Upper lobe of right lung (tissue), 1 donor: Measurements from ENCODE around the gene CENPA. TPM values are rescaled to one million over a fixed set of nuclear protein-coding genes. Genes with fewer than 3 reads are reported as not detected.
A peak's percentile ranks its signal among the peaks of the same experiment; 100 is the strongest.

ENCODE experiments used
- ATAC-seq: fragments of 200-7000 bp; cut with Tn5 transposase; one replicate; pipeline ENCODE4 v1.9.1; 2020; ENCODE audit warnings: mild to moderate bottlenecking, moderate library complexity
- DNase-seq: peaks from one replicate; pipeline ENCODE4 v3.0.0-alpha.2; 2020
- H3K27ac ChIP-seq: fragments of 200-600 bp; one replicate; pipeline ENCODE4 v1.8.0; 2022
- H3K27me3 ChIP-seq: fragments of 200-600 bp; one replicate; pipeline ENCODE4 v1.8.0; 2022; ENCODE audit warnings: mild to moderate bottlenecking
- H3K36me3 ChIP-seq: fragments of 200-600 bp; one replicate; pipeline ENCODE4 v1.8.0; 2022
- H3K4me1 ChIP-seq: fragments of 200-600 bp; one replicate; pipeline ENCODE4 v1.8.0; 2022
- H3K4me3 ChIP-seq: fragments of 200-600 bp; one replicate; pipeline ENCODE4 v1.8.0; 2022; ENCODE audit warnings: mild to moderate bottlenecking
- H3K9me3 ChIP-seq: fragments of 200-600 bp; one replicate; pipeline ENCODE4 v1.8.0; 2022
- CTCF ChIP-seq: fragments of 200-600 bp; IDR thresholded peaks from one replicate; pipeline ENCODE4 v1.8.0; 2022; ENCODE audit warnings: antibody characterized with exemption
- intact Hi-C: fragments of 100-400 bp; cut with DNase I; formaldehyde crosslinking; loops from one replicate; pipeline ENCODE4 v1.11.0; 2022
- total RNA-seq: library from RNA; stranded (reverse); fragmentation: NEBNext Ultra II Directional; extraction: Animal tissue kit (Norgen Biotek cat#: 25700); gene quantifications from one replicate; pipeline ENCODE4 v1.2.1, GENCODE V29; 2021
- donor health status: DM: no; HTN: yes; CAD: no; lungs with severe emphysema.

Gene CENPA
- total RNA-seq, 1 donor from 2014 or later = 0.78 TPM

- no peak for DNase-seq
- Histone ChIP-seq H3K36me3 (no peaks in the 10 kb centered on the region), H3K27ac (no peak overlapping the region), H3K4me3 (no peak overlapping the region), H3K4me1 (peaks cover 12% of the 10 kb centered on the region), H3K9me3 (no peaks in the 10 kb centered on the region), H3K27me3 (no peaks in the 10 kb centered on the region)
- TF ChIP-seq CTCF = peak; percentile 23
- intact Hi-C loops = loop anchor here (5.0 kb wide), 1 partner anchor 134 kb away; no protein-coding TSS in a partner anchor
- ATAC-seq = peak; percentile 55
Measured at GRCh38 chr2:26740890-26741302, 45.0 kb upstream of the CENPA start.

- ATAC-seq = no peak
- no peaks in the 10 kb centered on the region for H3K27me3 ChIP-seq
- intact Hi-C loops = loop anchor here (5.0 kb wide), 1 partner anchor 135 kb away; no protein-coding TSS in a partner anchor
- no peak overlapping the region for H3K27ac ChIP-seq
- DNase-seq = no peak
- no peaks in the 10 kb centered on the region for H3K9me3 ChIP-seq
- H3K4me1 ChIP-seq = peaks cover 12% of the 10 kb centered on the region
- no peak overlapping the region for H3K4me3 ChIP-seq
- no peaks in the 10 kb centered on the region for H3K36me3 ChIP-seq
- no peak for TF ChIP-seq CTCF
Measured at GRCh38 chr2:26742048-26742770, 43.6 kb upstream of the CENPA start.

- no peak overlapping the region for H3K4me3 ChIP-seq
- H3K36me3 ChIP-seq = no peaks in the 10 kb centered on the region
- H3K27ac ChIP-seq = no peak overlapping the region
- no peaks in the 10 kb centered on the region for H3K9me3 ChIP-seq
- no peaks in the 10 kb centered on the region for H3K27me3 ChIP-seq
- no peak for TF ChIP-seq CTCF
- no peak for ATAC-seq
- peaks cover 12% of the 10 kb centered on the region for H3K4me1 ChIP-seq
- intact Hi-C loops = loop anchor here (5.0 kb wide), 1 partner anchor 137 kb away; no protein-coding TSS in a partner anchor
- DNase-seq = no peak
Measured at GRCh38 chr2:26743852-26744251, 42.0 kb upstream of the CENPA start.

- TF ChIP-seq CTCF = no peak
- no peak overlapping the region for H3K27ac ChIP-seq
- no peaks in the 10 kb centered on the region for H3K9me3 ChIP-seq
- ATAC-seq = no peak
- no peaks in the 10 kb centered on the region for H3K27me3 ChIP-seq
- H3K4me1 ChIP-seq = peaks cover 12% of the 10 kb centered on the region
- no peak overlapping the region for H3K4me3 ChIP-seq
- no peaks in the 10 kb centered on the region for H3K36me3 ChIP-seq
- intact Hi-C loops = loop anchor here (5.0 kb wide), 1 partner anchor 138 kb away; no protein-coding TSS in a partner anchor
- DNase-seq = no peak
Measured at GRCh38 chr2:26744953-26745352, 40.9 kb upstream of the CENPA start.

GRCh38 chr2:26745609-26746327 is 40.1 kb upstream of the CENPA start:
- Histone ChIP-seq H3K27me3 (no peaks in the 10 kb centered on the region), H3K9me3 (no peaks in the 10 kb centered on the region), H3K36me3 (no peaks in the 10 kb centered on the region), H3K4me1 (peaks cover 11% of the 10 kb centered on the region), H3K4me3 (no peak overlapping the region), H3K27ac (no peak overlapping the region)
- intact Hi-C loops = no loop called here
- peak; percentile 91 for ATAC-seq
- peak; percentile 93 for TF ChIP-seq CTCF
- DNase-seq = peak; percentile 82
